Hepatocyte (in vitro differentiated cells): ENCODE results near the gene SH3BP4.

Experiments
- EZH2 ChIP-seq: fragments of 200-600 bp; sonication (generic); IDR thresholded peaks from 2 replicates; pipeline ENCODE4 v1.6.1; 2016; ENCODE audit warnings: antibody characterized with exemption, mild to moderate bottlenecking, borderline replicate concordance
- EZH2phosphoT487 ChIP-seq: fragments of 200-600 bp; sonication (generic); IDR thresholded peaks from one replicate; pipeline ENCODE4 v1.6.1; 2018; ENCODE audit warnings: antibody characterized with exemption, mild to moderate bottlenecking, low read depth, moderate library complexity; ENCODE audit not compliant: unreplicated experiment, severe bottlenecking
- TF ChIP-seq, protein P1 (sequence below): fragments of 200-600 bp; sonication (generic); IDR thresholded peaks from 2 replicates; pipeline ENCODE4 v1.5.1; 2016; ENCODE audit warnings: antibody characterized with exemption, mild to moderate bottlenecking; ENCODE audit not compliant: poor library complexity

DNA sequence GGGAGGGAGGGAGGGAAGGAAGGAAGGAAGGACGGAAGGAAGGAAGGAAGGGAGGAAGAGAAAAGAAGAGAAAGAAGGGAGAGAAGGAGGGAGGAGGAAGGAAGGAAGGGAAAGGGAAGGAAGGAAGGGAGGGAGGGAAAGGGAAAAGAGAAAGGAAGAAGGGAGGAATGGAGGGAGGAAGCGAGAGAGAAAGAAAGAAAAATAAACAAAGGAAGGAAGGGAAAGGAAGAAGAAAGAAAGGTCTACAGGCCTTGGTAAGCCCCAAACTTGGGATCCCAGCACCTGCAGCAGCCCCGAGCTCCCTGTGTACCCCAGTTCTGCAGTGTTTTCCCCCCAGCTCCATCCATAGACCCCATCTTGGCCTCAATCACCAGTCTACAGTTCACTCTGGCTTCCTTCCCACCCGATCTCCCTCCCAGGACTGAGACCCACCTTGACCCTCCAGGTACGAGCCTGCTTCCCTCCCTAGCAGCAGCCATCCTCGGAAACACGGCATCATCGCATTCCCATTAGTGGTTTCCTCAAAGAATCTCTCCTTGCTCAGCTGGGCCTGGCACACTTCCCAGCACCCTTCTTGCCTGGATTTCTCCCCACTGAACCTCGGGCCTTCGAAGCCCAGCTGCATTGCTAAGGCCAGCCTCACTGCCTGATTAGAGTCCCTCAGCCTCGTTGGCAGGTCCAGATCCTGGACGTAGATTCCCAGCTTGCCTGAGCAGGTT, 46.1 kb upstream of the SH3BP4 start:
- TF ChIP-seq, protein P1, sequence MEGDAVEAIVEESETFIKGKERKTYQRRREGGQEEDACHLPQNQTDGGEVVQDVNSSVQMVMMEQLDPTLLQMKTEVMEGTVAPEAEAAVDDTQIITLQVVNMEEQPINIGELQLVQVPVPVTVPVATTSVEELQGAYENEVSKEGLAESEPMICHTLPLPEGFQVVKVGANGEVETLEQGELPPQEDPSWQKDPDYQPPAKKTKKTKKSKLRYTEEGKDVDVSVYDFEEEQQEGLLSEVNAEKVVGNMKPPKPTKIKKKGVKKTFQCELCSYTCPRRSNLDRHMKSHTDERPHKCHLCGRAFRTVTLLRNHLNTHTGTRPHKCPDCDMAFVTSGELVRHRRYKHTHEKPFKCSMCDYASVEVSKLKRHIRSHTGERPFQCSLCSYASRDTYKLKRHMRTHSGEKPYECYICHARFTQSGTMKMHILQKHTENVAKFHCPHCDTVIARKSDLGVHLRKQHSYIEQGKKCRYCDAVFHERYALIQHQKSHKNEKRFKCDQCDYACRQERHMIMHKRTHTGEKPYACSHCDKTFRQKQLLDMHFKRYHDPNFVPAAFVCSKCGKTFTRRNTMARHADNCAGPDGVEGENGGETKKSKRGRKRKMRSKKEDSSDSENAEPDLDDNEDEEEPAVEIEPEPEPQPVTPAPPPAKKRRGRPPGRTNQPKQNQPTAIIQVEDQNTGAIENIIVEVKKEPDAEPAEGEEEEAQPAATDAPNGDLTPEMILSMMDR = no peak
- TF ChIP-seq EZH2 (no peak), EZH2phosphoT487 (no peak)
